ENCODE results near the gene RPS5.

Gene RPS5

GRCh38 chr19:58352760-58353671, 34.1 kb upstream of the RPS5 start, which contains the start of gene A1BG:
TSS of gene A1BG (minus strand) at chr19:58353492. CDS start at chr19:58353437, 55 bp downstream.
- H3K36me3 Mint-ChIP-seq = peaks cover 10% of the 10 kb centered on the region
- CTCF ChIA-PET = no interaction called here
- H3K27me3 Mint-ChIP-seq = peaks cover 47% of the 10 kb centered on the region
- peaks cover 43% of the 10 kb centered on the region for H3K4me1 Mint-ChIP-seq
- H3K4me3 Mint-ChIP-seq = no peak within 1 kb of the TSS
- no peak within 1 kb of the TSS for H3K27ac Mint-ChIP-seq
- peaks cover 4% of the 10 kb centered on the region for H3K9me3 Mint-ChIP-seq
- no peak for DNase-seq

- Mint-ChIP-seq H3K36me3 (peaks cover 10% of the 10 kb centered on the region), H3K4me3 (no peak overlapping the region), H3K9me3 (peaks cover 4% of the 10 kb centered on the region), H3K4me1 (peaks cover 35% of the 10 kb centered on the region), H3K27me3 (peaks cover 46% of the 10 kb centered on the region), H3K27ac (no peak overlapping the region)
- DNase-seq = no peak
- CTCF ChIA-PET = no interaction called here
These were observed 33.2 kb upstream of the RPS5 start for GRCh38 chr19:58353717-58354477.

- H3K4me3 Mint-ChIP-seq = no peak overlapping the region
- peaks cover 4% of the 10 kb centered on the region for H3K9me3 Mint-ChIP-seq
- CTCF ChIA-PET = no interaction called here
- no peak overlapping the region for H3K27ac Mint-ChIP-seq
- H3K27me3 Mint-ChIP-seq = peaks cover 43% of the 10 kb centered on the region
- peaks cover 30% of the 10 kb centered on the region for H3K4me1 Mint-ChIP-seq
- peaks cover 8% of the 10 kb centered on the region for H3K36me3 Mint-ChIP-seq
- DNase-seq = no peak
These were observed 32.5 kb upstream of the RPS5 start for GRCh38 chr19:58354478-58355030.

GRCh38 chr19:58355215-58355796, 31.8 kb upstream of the RPS5 start:
- H3K4me1 Mint-ChIP-seq = peaks cover 27% of the 10 kb centered on the region
- H3K4me3 Mint-ChIP-seq = no peak overlapping the region
- no peak for DNase-seq
- peaks cover 4% of the 10 kb centered on the region for H3K9me3 Mint-ChIP-seq
- H3K27me3 Mint-ChIP-seq = peaks cover 40% of the 10 kb centered on the region
- H3K36me3 Mint-ChIP-seq = peaks cover 5% of the 10 kb centered on the region
- CTCF ChIA-PET = no interaction called here
- peak overlapping the region; percentile 66 for H3K27ac Mint-ChIP-seq

- peak overlapping the region; percentile 33 for H3K27ac Mint-ChIP-seq
- H3K4me3 Mint-ChIP-seq = peak overlapping the region; percentile 35
- CTCF ChIA-PET = interaction anchor here (1.5 kb wide), 1 partner anchor 164 kb away, joined by 5 read pairs; the partner anchor contains the start of gene ZBTB45
These were observed 30.9 kb upstream of the RPS5 start for GRCh38 chr19:58355908-58356765.

GRCh38 chr19:58356766-58357480, 30.1 kb upstream of the RPS5 start:
- Mint-ChIP-seq H3K36me3 (peaks cover 3% of the 10 kb centered on the region), H3K27me3 (peaks cover 39% of the 10 kb centered on the region), H3K4me1 (peaks cover 33% of the 10 kb centered on the region), H3K27ac (peak overlapping the region; percentile 52), H3K4me3 (peak overlapping the region; percentile 35), H3K9me3 (peaks cover 4% of the 10 kb centered on the region)
- no peak for DNase-seq
- CTCF ChIA-PET = interaction anchor here (1.5 kb wide), 1 partner anchor 163 kb away, joined by 5 read pairs; the partner anchor contains the start of gene ZBTB45

More at GRCh38 chr19:58355908-58356765, 30.9 kb upstream of the RPS5 start:
- DNase-seq = peak; percentile 61
- peaks cover 27% of the 10 kb centered on the region for H3K4me1 Mint-ChIP-seq
- H3K36me3 Mint-ChIP-seq = peaks cover 5% of the 10 kb centered on the region
- H3K27me3 Mint-ChIP-seq = peaks cover 36% of the 10 kb centered on the region
- peaks cover 4% of the 10 kb centered on the region for H3K9me3 Mint-ChIP-seq

GRCh38 chr19:58357481-58358145, 29.5 kb upstream of the RPS5 start:
- Mint-ChIP-seq H3K27ac (no peak overlapping the region), H3K36me3 (peaks cover 3% of the 10 kb centered on the region), H3K4me3 (no peak overlapping the region), H3K27me3 (peaks cover 41% of the 10 kb centered on the region), H3K4me1 (peaks cover 37% of the 10 kb centered on the region), H3K9me3 (peaks cover 4% of the 10 kb centered on the region)
- DNase-seq = no peak
- CTCF ChIA-PET = interaction anchor here (1.5 kb wide), 1 partner anchor 162 kb away, joined by 5 read pairs; the partner anchor contains the start of gene ZBTB45

GRCh38 chr19:58361900-58362271, 25.2 kb upstream of the RPS5 start:
- peak; percentile 52 for DNase-seq
- Mint-ChIP-seq H3K36me3 (no peaks in the 10 kb centered on the region), H3K27ac (peak overlapping the region; percentile 86), H3K4me3 (peak overlapping the region; percentile 79), H3K27me3 (peaks cover 17% of the 10 kb centered on the region), H3K4me1 (peaks cover 28% of the 10 kb centered on the region), H3K9me3 (no peaks in the 10 kb centered on the region)
- CTCF ChIA-PET = interaction anchor here (0.9 to 1.4 kb wide), 2 partner anchors 11 to 133 kb away, joined by 3 to 4 read pairs; partner anchors contain the start of gene ZNF544

GRCh38 chr19:58362272-58362994, 24.6 kb upstream of the RPS5 start, which contains the start of gene ZNF497:
TSS of gene ZNF497 (minus strand) at chr19:58362751. CDS start at chr19:58357635, 5,116 bp downstream.
- Mint-ChIP-seq H3K27me3 (peaks cover 11% of the 10 kb centered on the region), H3K9me3 (no peaks in the 10 kb centered on the region), H3K4me1 (peaks cover 24% of the 10 kb centered on the region), H3K4me3 (peak within 1 kb of the TSS; percentile 79), H3K27ac (peak within 1 kb of the TSS; percentile 86), H3K36me3 (no peaks in the 10 kb centered on the region)
- CTCF ChIA-PET = interaction anchor here (0.7 to 1.8 kb wide), 5 partner anchors 12 to 218 kb away, joined by 3 to 5 read pairs (median 4); partner anchors contain the start of genes ZNF324B and ZNF544
- DNase-seq = peak; percentile 98

GRCh38 chr19:58364146-58364545, 22.9 kb upstream of the RPS5 start:
- Mint-ChIP-seq H3K36me3 (no peaks in the 10 kb centered on the region), H3K4me3 (no peak overlapping the region), H3K9me3 (no peaks in the 10 kb centered on the region), H3K27me3 (peaks cover 5% of the 10 kb centered on the region), H3K27ac (no peak overlapping the region), H3K4me1 (peaks cover 21% of the 10 kb centered on the region)
- CTCF ChIA-PET = interaction anchor here (1.1 to 1.8 kb wide), 2 partner anchors 156 to 217 kb away, joined by 4 to 5 read pairs; partner anchors contain the start of gene ZBTB45
- no peak for DNase-seq

- DNase-seq = peak; percentile 7
- Mint-ChIP-seq H3K27me3 (peaks cover 3% of the 10 kb centered on the region), H3K27ac (no peak overlapping the region), H3K9me3 (no peaks in the 10 kb centered on the region), H3K36me3 (no peaks in the 10 kb centered on the region), H3K4me3 (no peak overlapping the region), H3K4me1 (peaks cover 14% of the 10 kb centered on the region)
- CTCF ChIA-PET = no interaction called here
These were observed 20.3 kb upstream of the RPS5 start for GRCh38 chr19:58366585-58367430.
